ENCODE data around the gene ITGA5.

ITGA5 gene

GRCh38 chr12:54463034-54463433 is 44.0 kb upstream of the ITGA5 start:
- no peaks in the 10 kb centered on the region for H3K36me3 ChIP-seq (ENCODE audit: low read length)
- no peak overlapping the region for H2AFZ ChIP-seq (ENCODE audit: low read depth, low read length, severe bottlenecking)
- no peak for TF ChIP-seq CTCF (IDR thresholded peaks at IDR 0.05; ENCODE audit: insufficient read depth, low read length, poor library complexity, severe bottlenecking)
- TF ChIP-seq EZH2phosphoT487 (conservative IDR thresholded peaks at IDR 0.05; ENCODE audit: low read length) = no peak
- H3K79me2 ChIP-seq (ENCODE audit: insufficient read depth, low read length) = no peaks in the 10 kb centered on the region
- no peaks in the 10 kb centered on the region for H3K9me3 ChIP-seq (ENCODE audit: insufficient read depth, low read length)
- no peaks in the 10 kb centered on the region for H3F3A ChIP-seq (ENCODE audit: insufficient read depth)
- no peak overlapping the region for H3K4me3 ChIP-seq (ENCODE audit: insufficient read depth, low read length, poor library complexity, severe bottlenecking)
- H3K9ac ChIP-seq (ENCODE audit: low read length) = no peak overlapping the region
- no peaks in the 10 kb centered on the region for H3K27me3 ChIP-seq (ENCODE audit: low read length)
- H4K20me1 ChIP-seq (ENCODE audit: low read depth, low read length) = no peaks in the 10 kb centered on the region
- H3K27ac ChIP-seq (ENCODE audit: low read depth, low read length) = no peak overlapping the region
- H3K4me2 ChIP-seq (ENCODE audit: low read depth, low read length, poor library complexity, severe bottlenecking) = no peak overlapping the region
- H3K9me2 ChIP-seq (replicated peaks; ENCODE audit: insufficient read depth, low read length) = no peaks in the 10 kb centered on the region

GRCh38 chr12:54460317-54460923 is 41.4 kb upstream of the ITGA5 start:
- Histone ChIP-seq H3K4me2 (ENCODE audit: low read depth, low read length, poor library complexity, severe bottlenecking) (no peak overlapping the region), H3K27me3 (ENCODE audit: low read length) (no peaks in the 10 kb centered on the region), H3K9me2 (replicated peaks; ENCODE audit: insufficient read depth, low read length) (no peaks in the 10 kb centered on the region), H3K4me3 (ENCODE audit: insufficient read depth, low read length, poor library complexity, severe bottlenecking) (no peak overlapping the region), H3F3A (ENCODE audit: insufficient read depth) (no peaks in the 10 kb centered on the region), H4K20me1 (ENCODE audit: low read depth, low read length) (no peaks in the 10 kb centered on the region), H3K9ac (ENCODE audit: low read length) (no peak overlapping the region), H3K36me3 (ENCODE audit: low read length) (no peaks in the 10 kb centered on the region), H3K9me3 (ENCODE audit: insufficient read depth, low read length) (no peaks in the 10 kb centered on the region), H3K27ac (ENCODE audit: low read depth, low read length) (no peak overlapping the region), H3K79me2 (ENCODE audit: insufficient read depth, low read length) (no peaks in the 10 kb centered on the region), H2AFZ (ENCODE audit: low read depth, low read length, severe bottlenecking) (no peak overlapping the region)
- no peak for TF ChIP-seq CTCF (IDR thresholded peaks at IDR 0.05; ENCODE audit: insufficient read depth, low read length, poor library complexity, severe bottlenecking)
- no peak for TF ChIP-seq EZH2phosphoT487 (conservative IDR thresholded peaks at IDR 0.05; ENCODE audit: low read length)

GRCh38 chr12:54459355-54459754 is 40.3 kb upstream of the ITGA5 start:
- no peaks in the 10 kb centered on the region for H3F3A ChIP-seq (ENCODE audit: insufficient read depth)
- no peak overlapping the region for H3K4me2 ChIP-seq (ENCODE audit: low read depth, low read length, poor library complexity, severe bottlenecking)
- no peaks in the 10 kb centered on the region for H3K9me2 ChIP-seq (replicated peaks; ENCODE audit: insufficient read depth, low read length)
- no peaks in the 10 kb centered on the region for H3K27me3 ChIP-seq (ENCODE audit: low read length)
- H3K36me3 ChIP-seq (ENCODE audit: low read length) = no peaks in the 10 kb centered on the region
- no peaks in the 10 kb centered on the region for H4K20me1 ChIP-seq (ENCODE audit: low read depth, low read length)
- no peak overlapping the region for H3K4me3 ChIP-seq (ENCODE audit: insufficient read depth, low read length, poor library complexity, severe bottlenecking)
- H3K27ac ChIP-seq (ENCODE audit: low read depth, low read length) = no peak overlapping the region
- no peaks in the 10 kb centered on the region for H3K79me2 ChIP-seq (ENCODE audit: insufficient read depth, low read length)
- H2AFZ ChIP-seq (ENCODE audit: low read depth, low read length, severe bottlenecking) = no peak overlapping the region
- no peak for TF ChIP-seq CTCF (IDR thresholded peaks at IDR 0.05; ENCODE audit: insufficient read depth, low read length, poor library complexity, severe bottlenecking)
- no peak for TF ChIP-seq EZH2phosphoT487 (conservative IDR thresholded peaks at IDR 0.05; ENCODE audit: low read length)
- H3K9me3 ChIP-seq (ENCODE audit: insufficient read depth, low read length) = no peaks in the 10 kb centered on the region
- H3K9ac ChIP-seq (ENCODE audit: low read length) = no peak overlapping the region
